Liver (tissue), 9 donors: ENCODE data around the gene VIPR2. TPM values are rescaled to one million over a fixed set of nuclear protein-coding genes. Genes with fewer than 3 reads are reported as not detected.

Experiments used
- DNase-seq: peaks from one replicate; pipeline ENCODE4 v3.0.0-alpha.2; 2017; ENCODE audit warnings: low spot score
- H3K27ac ChIP-seq, 2 donors: one replicate each; pipeline ENCODE4 v1.7.0; 2013; ENCODE audit warnings: inconsistent platforms in 2 of 2, low read length in 2 of 2, control low read depth in 1 of 2, low read depth in 1 of 2, mild to moderate bottlenecking in 1 of 2
- H3K27me3 ChIP-seq, 4 donors: one replicate each; pipeline versions ENCODE4 v1.6.1 to v1.7.0; 2013; ENCODE audit warnings: low read length in 3 of 4, inconsistent platforms in 1 of 4, mild to moderate bottlenecking in 1 of 4, moderate library complexity in 1 of 4; ENCODE audit not compliant: control insufficient read depth in 4 of 4, insufficient read depth in 4 of 4
- H3K36me3 ChIP-seq, 4 donors: one replicate each; pipeline versions ENCODE4 v1.6.1 to v1.7.0; 2013; ENCODE audit warnings: low read length in 3 of 4, mild to moderate bottlenecking in 3 of 4, low read depth in 1 of 4, moderate library complexity in 1 of 4; ENCODE audit not compliant: control insufficient read depth in 4 of 4, insufficient read depth in 3 of 4
- H3K4me1 ChIP-seq, 4 donors: one replicate each; pipeline versions ENCODE4 v1.6.1 to v1.7.0; 2013; ENCODE audit warnings: low read length in 3 of 4, mild to moderate bottlenecking in 3 of 4, moderate library complexity in 1 of 4; ENCODE audit not compliant: control insufficient read depth in 4 of 4, insufficient read depth in 4 of 4
- H3K4me3 ChIP-seq, 3 donors: one replicate each; pipeline versions ENCODE4 v1.6.1 to v1.7.0; 2013; ENCODE audit warnings: low read length in 3 of 3, control low read depth in 1 of 3, low read depth in 1 of 3, mild to moderate bottlenecking in 1 of 3
- H3K9ac ChIP-seq, 2 donors: one replicate each; pipeline ENCODE4 v1.7.0; 2013; ENCODE audit warnings: low read length in 2 of 2, mild to moderate bottlenecking in 2 of 2, moderate library complexity in 2 of 2, control low read depth in 1 of 2, low read depth in 1 of 2
- H3K9me3 ChIP-seq, 4 donors: one replicate each; pipeline versions ENCODE4 v1.6.1 to v1.7.0; 2013; ENCODE audit warnings: low read length in 3 of 4; ENCODE audit not compliant: control insufficient read depth in 4 of 4
- ATF3 ChIP-seq: IDR thresholded peaks from 2 replicates; pipeline ENCODE4 v1.6.1; 2016; ENCODE audit warnings: antibody characterized with exemption
- CTCF ChIP-seq: fragments of 150-350 bp; IDR thresholded peaks from 2 replicates; pipeline ENCODE4 v1.5.1; 2017; ENCODE audit warnings: improper control_type of control experiment, low read depth, low read length; ENCODE audit not compliant: missing input control
- EGR1 ChIP-seq, 2 donors: IDR thresholded peaks; 2 replicates each; pipeline ENCODE4 v1.6.1; 2016 to 2018; ENCODE audit warnings: antibody characterized with exemption in 2 of 2, low read depth in 2 of 2
- FOXA1 ChIP-seq: IDR thresholded peaks from 2 replicates; pipeline ENCODE4 v1.6.1; 2016; ENCODE audit warnings: antibody characterized with exemption
- FOXA2 ChIP-seq: IDR thresholded peaks from 2 replicates; pipeline ENCODE4 v1.6.1; 2016; ENCODE audit warnings: antibody characterized with exemption
- GABPA ChIP-seq, 2 donors: IDR thresholded peaks in 1 of 2; conservative IDR thresholded peaks in 1 of 2; 2 replicates each; pipeline ENCODE4 v1.6.1; 2016; ENCODE audit warnings: antibody characterized with exemption in 2 of 2, mild to moderate bottlenecking in 1 of 2, moderate library complexity in 1 of 2
- HNF4A ChIP-seq, 2 donors: conservative IDR thresholded peaks; 2 replicates each; pipeline ENCODE4 v1.6.1; 2016; ENCODE audit warnings: antibody characterized with exemption in 2 of 2, mild to moderate bottlenecking in 2 of 2
- HNF4G ChIP-seq: IDR thresholded peaks from 2 replicates; pipeline ENCODE4 v1.6.1; 2016; ENCODE audit warnings: antibody characterized with exemption
- JUND ChIP-seq, 2 donors: IDR thresholded peaks; 2 replicates each; pipeline ENCODE4 v1.6.1; 2016; ENCODE audit warnings: antibody characterized with exemption in 2 of 2
- MAX ChIP-seq: IDR thresholded peaks from 2 replicates; pipeline ENCODE4 v1.6.1; 2016; ENCODE audit warnings: antibody characterized with exemption
- NR2F2 ChIP-seq: IDR thresholded peaks from 2 replicates; pipeline ENCODE4 v1.6.1; 2016; ENCODE audit warnings: antibody characterized with exemption
- RAD21 ChIP-seq, 2 donors: IDR thresholded peaks; 2 replicates each; pipeline ENCODE4 v1.6.1; 2016; ENCODE audit warnings: antibody characterized with exemption in 2 of 2, mild to moderate bottlenecking in 2 of 2
- REST ChIP-seq: IDR thresholded peaks from 2 replicates; pipeline ENCODE4 v1.6.1; 2016; ENCODE audit warnings: antibody characterized with exemption, mild to moderate bottlenecking
- RXRA ChIP-seq, 2 donors: IDR thresholded peaks; 2 replicates each; pipeline ENCODE4 v1.6.1; 2017 to 2018; ENCODE audit warnings: antibody characterized with exemption in 2 of 2, mild to moderate bottlenecking in 1 of 2
- SP1 ChIP-seq: IDR thresholded peaks from 2 replicates; pipeline ENCODE4 v1.6.1; 2018; ENCODE audit warnings: antibody characterized with exemption, mild to moderate bottlenecking
- TAF1 ChIP-seq: conservative IDR thresholded peaks from 2 replicates; pipeline ENCODE4 v1.6.1; 2016; ENCODE audit warnings: antibody characterized with exemption, mild to moderate bottlenecking
- YY1 ChIP-seq: IDR thresholded peaks from 2 replicates; pipeline ENCODE4 v1.6.1; 2016; ENCODE audit warnings: antibody characterized with exemption, mild to moderate bottlenecking
- WGBS: extraction: QIAGEN DNeasy Blood & Tissue Kit; methylation state at CpG from one replicate; pipeline ENCODE4 v1.1.7; 2013; 5-methylcytosine and 5-hydroxymethylcytosine counted together
- polyA plus RNA-seq, 2 donors: library from polyadenylated mRNA; stranded (reverse) in 1 of 2; unstranded in 1 of 2; fragments of 200-250 nt in 1 of 2; fragments of >200 nt in 1 of 2; fragmentation: Nextera tagmentation in 1 of 2; extraction: Ambion mirVana in 1 of 2; gene quantifications; one replicate each; pipeline versions ENCODE4 v1.2.1 to v1.2.3, GENCODE V29; 2013 to 2015
- total RNA-seq, 2 donors: library from RNA; depleted of rRNA; stranded (reverse); fragments of >200 nt; gene quantifications; one replicate each; pipeline ENCODE4 v1.2.3, GENCODE V29; 2014
- donor health status: healthy.
- donor health status: healthy.
- donor health status: healthy.
- donor health status: healthy.
- donor health status: healthy.

VIPR2 gene
- total and polyA plus RNA-seq, 4 donors: 0.05 to 0.17 (median 0.10) TPM; not detected in 1

GRCh38 chr7:159098811-159099655 lies 45.6 kb downstream of the VIPR2 start:
- no peak for DNase-seq
- H3K9me3 ChIP-seq: no peaks in the 10 kb centered on the region
- H3K4me3 ChIP-seq: no peak overlapping the region
- TF ChIP-seq FOXA1 (no peak), REST (no peak), MAX (no peak), SP1 (no peak), RAD21 (IDR thresholded peaks at IDR 0.05) (no peak), CTCF (no peak), TAF1 (no peak), FOXA2 (no peak), RXRA (IDR thresholded peaks at IDR 0.05) (no peak), HNF4A (conservative IDR thresholded peaks at IDR 0.05) (no peak), YY1 (no peak), EGR1 (IDR thresholded peaks at IDR 0.05; ENCODE audit: low read depth in 2 of 2) (no peak), ATF3 (no peak), GABPA (IDR thresholded peaks at IDR 0.05 in 1 of 2, conservative IDR thresholded peaks at IDR 0.05 in 1 of 2) (no peak), JUND (IDR thresholded peaks at IDR 0.05) (no peak)
- no peak overlapping the region for H3K27ac ChIP-seq
- no peaks in the 10 kb centered on the region for H3K36me3 ChIP-seq
- H3K4me1 ChIP-seq: no peaks in the 10 kb centered on the region
- no peak overlapping the region for H3K9ac ChIP-seq
- H3K27me3 ChIP-seq: no peaks in the 10 kb centered on the region
- 78% methylated on average over 22 of the region's 22 CpGs for WGBS

- Histone ChIP-seq H3K27ac (no peak overlapping the region), H3K9me3 (no peaks in the 10 kb centered on the region), H3K4me1 (no peaks in the 10 kb centered on the region), H3K4me3 (no peak overlapping the region), H3K27me3 (no peaks in the 10 kb centered on the region), H3K36me3 (no peaks in the 10 kb centered on the region), H3K9ac (no peak overlapping the region)
- TF ChIP-seq NR2F2 (no peak), REST (no peak), RAD21 (IDR thresholded peaks at IDR 0.05) (no peak), HNF4G (no peak), GABPA (IDR thresholded peaks at IDR 0.05 in 1 of 2, conservative IDR thresholded peaks at IDR 0.05 in 1 of 2) (no peak), JUND (IDR thresholded peaks at IDR 0.05) (no peak), CTCF (no peak), EGR1 (IDR thresholded peaks at IDR 0.05; ENCODE audit: low read depth in 2 of 2) (no peak), SP1 (no peak), RXRA (IDR thresholded peaks at IDR 0.05) (no peak), TAF1 (no peak), HNF4A (conservative IDR thresholded peaks at IDR 0.05) (no peak), MAX (no peak), FOXA2 (no peak)
- DNase-seq: no peak
- 78% methylated on average over 6 of the region's 6 CpGs for WGBS
Measured at GRCh38 chr7:159098424-159098786, 46.3 kb downstream of the VIPR2 start.
